Neuronal stem cell (in vitro differentiated cells): ENCODE data around the gene ANGEL1.
A peak's percentile ranks its signal among the peaks of the same experiment; 100 is the strongest.

Source experiments
- DNase-seq: peaks from one replicate; pipeline ENCODE4 v3.0.0-alpha.2; 2013; ENCODE audit warnings: low spot score
- H2AFZ ChIP-seq: one replicate; pipeline ENCODE4 v1.6.1; 2013; ENCODE audit warnings: mild to moderate bottlenecking, low read length, inconsistent platforms
- H2AK5ac ChIP-seq: 2 replicates; pipeline ENCODE4 v1.6.1; 2013; ENCODE audit warnings: low read depth, mild to moderate bottlenecking, inconsistent platforms, low read length, moderate library complexity, mixed read lengths
- H2BK120ac ChIP-seq: 2 replicates; pipeline ENCODE4 v1.6.1; 2013; ENCODE audit warnings: low read depth, mild to moderate bottlenecking, inconsistent platforms, low read length, moderate library complexity, mixed read lengths
- H2BK12ac ChIP-seq: one replicate; pipeline ENCODE4 v1.6.1; 2013; ENCODE audit warnings: low read length, inconsistent platforms
- H2BK15ac ChIP-seq: 2 replicates; pipeline ENCODE4 v1.6.1; 2013; ENCODE audit warnings: mild to moderate bottlenecking, low read length, inconsistent platforms, mixed read lengths
- H2BK5ac ChIP-seq: one replicate; pipeline ENCODE4 v1.6.1; 2013; ENCODE audit warnings: inconsistent platforms, mild to moderate bottlenecking, low read length, moderate library complexity
- H3K14ac ChIP-seq: one replicate; pipeline ENCODE4 v1.6.1; 2013; ENCODE audit warnings: low read length, inconsistent platforms
- H3K18ac ChIP-seq: 2 replicates; pipeline ENCODE4 v1.6.1; 2013; ENCODE audit warnings: low read length, inconsistent platforms
- H3K23ac ChIP-seq: 2 replicates; pipeline ENCODE4 v1.6.1; 2013; ENCODE audit warnings: low read depth, mild to moderate bottlenecking, mixed read lengths, low read length, inconsistent platforms; ENCODE audit not compliant: poor library complexity
- H3K27ac ChIP-seq: replicated peaks from 3 replicates; pipeline ENCODE4 v1.5.1; 2013; ENCODE audit warnings: low read length, inconsistent platforms
- H3K27me3 ChIP-seq, 3 experiments: 2 replicates each; pipeline ENCODE4 v1.6.1; 2013; ENCODE audit warnings: low read length in 3 of 3, mild to moderate bottlenecking in 2 of 3, inconsistent platforms in 1 of 3, low read depth in 1 of 3, mixed read lengths in 1 of 3, moderate library complexity in 1 of 3; ENCODE audit not compliant: control insufficient read depth in 3 of 3, insufficient read depth in 3 of 3
- H3K36me3 ChIP-seq, 2 donors: replicated peaks in 1 of 2; 2 replicates each; pipeline ENCODE4 v1.6.1; 2013; ENCODE audit warnings: low read length in 2 of 2; ENCODE audit not compliant: control insufficient read depth in 2 of 2, insufficient read depth in 2 of 2
- H3K4ac ChIP-seq: 2 replicates; pipeline ENCODE4 v1.6.1; 2013; ENCODE audit warnings: inconsistent platforms, mild to moderate bottlenecking, low read length, moderate library complexity
- H3K4me1 ChIP-seq, 2 donors: 1 replicate in 1 of 2; 2 replicates in 1 of 2; pipeline ENCODE4 v1.6.1; 2013; ENCODE audit warnings: low read length in 2 of 2, low read depth in 1 of 2; ENCODE audit not compliant: control insufficient read depth in 2 of 2, insufficient read depth in 1 of 2
- H3K4me2 ChIP-seq: one replicate; pipeline ENCODE4 v1.6.1; 2013; ENCODE audit warnings: mild to moderate bottlenecking, low read length, inconsistent platforms; ENCODE audit not compliant: insufficient read depth, poor library complexity, severe bottlenecking
- H3K4me3 ChIP-seq, 2 donors: 2 replicates each; pipeline ENCODE4 v1.5.1; 2013; ENCODE audit warnings: low read length in 2 of 2, mild to moderate bottlenecking in 2 of 2, inconsistent platforms in 1 of 2, moderate library complexity in 1 of 2
- H3K79me1 ChIP-seq: one replicate; pipeline ENCODE4 v1.6.1; 2013; ENCODE audit warnings: low read depth, mild to moderate bottlenecking, inconsistent platforms, low read length, moderate library complexity
- H3K9ac ChIP-seq: one replicate; pipeline ENCODE4 v1.6.1; 2013; ENCODE audit warnings: mild to moderate bottlenecking, low read depth, low read length, inconsistent platforms; ENCODE audit not compliant: poor library complexity
- H3K9me3 ChIP-seq, 2 donors: replicated peaks in 1 of 2; 2 replicates each; pipeline versions ENCODE3 to v1.6.1; 2013; ENCODE audit warnings: low read length in 2 of 2, mild to moderate bottlenecking in 2 of 2, inconsistent platforms in 1 of 2, low read depth in 1 of 2, mixed read lengths in 1 of 2, moderate library complexity in 1 of 2; ENCODE audit not compliant: control insufficient read depth in 2 of 2, insufficient read depth in 1 of 2
- H4K8ac ChIP-seq: one replicate; pipeline ENCODE4 v1.6.1; 2013; ENCODE audit warnings: low read depth, mild to moderate bottlenecking, inconsistent platforms, low read length, moderate library complexity
- H4K91ac ChIP-seq: one replicate; pipeline ENCODE4 v1.6.1; 2013; ENCODE audit warnings: low read length, low read depth, mild to moderate bottlenecking, inconsistent platforms; ENCODE audit not compliant: poor library complexity
- WGBS, 2 donors: extraction: QIAGEN DNeasy Blood & Tissue Kit; methylation state at CpG; one replicate each; pipeline ENCODE4 v1.1.7; 2013; ENCODE audit warnings: missing lambda C conversion rate in 2 of 2, mixed read lengths in 1 of 2; ENCODE audit not compliant: insufficient read length in 2 of 2, insufficient replicate concordance in 1 of 2; ENCODE audit errors: extremely low coverage in 2 of 2; 5-methylcytosine and 5-hydroxymethylcytosine counted together

Gene ANGEL1

DNA sequence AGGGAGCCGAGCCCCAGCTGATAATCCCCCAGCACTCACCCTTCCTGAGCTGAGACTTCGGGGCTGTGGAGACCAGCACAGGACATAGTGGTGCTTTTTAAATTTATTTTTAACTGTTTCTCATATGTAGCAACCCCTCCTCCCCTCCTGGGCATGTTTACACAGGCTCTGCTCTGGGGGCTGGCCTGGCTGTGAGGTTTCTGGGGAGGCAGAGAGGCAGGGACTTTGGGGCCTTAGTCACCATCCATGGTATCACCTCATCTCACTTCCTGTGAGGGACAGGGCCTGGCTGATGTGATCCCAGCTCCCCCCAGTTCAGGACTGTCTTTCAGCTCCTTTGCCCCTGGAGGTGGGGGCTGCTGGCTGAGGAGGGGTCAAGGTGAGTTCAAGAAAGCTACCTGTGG, 31.0 kb downstream of the ANGEL1 start:
- H3K9ac ChIP-seq = no peak overlapping the region
- no peak overlapping the region for H2AFZ ChIP-seq
- no peak overlapping the region for H2BK5ac ChIP-seq
- no peak overlapping the region for H3K27ac ChIP-seq
- H2BK12ac ChIP-seq = no peak overlapping the region
- no peak for DNase-seq
- no peaks in the 10 kb centered on the region for H3K79me1 ChIP-seq
- no peak overlapping the region for H2BK15ac ChIP-seq
- no peak overlapping the region for H4K8ac ChIP-seq
- no peak overlapping the region for H2BK120ac ChIP-seq
- no peak overlapping the region for H3K14ac ChIP-seq
- H3K23ac ChIP-seq = no peak overlapping the region
- H2AK5ac ChIP-seq = no peak overlapping the region
- no CpG with 5 or more reads among the region's 2 CpGs for WGBS, 2 donors
- H3K9me3 ChIP-seq = no peaks in the 10 kb centered on the region
- no peak overlapping the region for H3K4me3 ChIP-seq
- no peak overlapping the region for H4K91ac ChIP-seq
- H3K27me3 ChIP-seq = no peaks in the 10 kb centered on the region
- H3K4me1 ChIP-seq = peaks cover 0 to 2% of the 10 kb centered on the region in 2 donors
- no peak overlapping the region for H3K18ac ChIP-seq
- no peak overlapping the region for H3K4ac ChIP-seq
- no peak overlapping the region for H3K4me2 ChIP-seq
- peaks cover 22 to 88% of the 10 kb centered on the region in 2 donors for H3K36me3 ChIP-seq

DNA sequence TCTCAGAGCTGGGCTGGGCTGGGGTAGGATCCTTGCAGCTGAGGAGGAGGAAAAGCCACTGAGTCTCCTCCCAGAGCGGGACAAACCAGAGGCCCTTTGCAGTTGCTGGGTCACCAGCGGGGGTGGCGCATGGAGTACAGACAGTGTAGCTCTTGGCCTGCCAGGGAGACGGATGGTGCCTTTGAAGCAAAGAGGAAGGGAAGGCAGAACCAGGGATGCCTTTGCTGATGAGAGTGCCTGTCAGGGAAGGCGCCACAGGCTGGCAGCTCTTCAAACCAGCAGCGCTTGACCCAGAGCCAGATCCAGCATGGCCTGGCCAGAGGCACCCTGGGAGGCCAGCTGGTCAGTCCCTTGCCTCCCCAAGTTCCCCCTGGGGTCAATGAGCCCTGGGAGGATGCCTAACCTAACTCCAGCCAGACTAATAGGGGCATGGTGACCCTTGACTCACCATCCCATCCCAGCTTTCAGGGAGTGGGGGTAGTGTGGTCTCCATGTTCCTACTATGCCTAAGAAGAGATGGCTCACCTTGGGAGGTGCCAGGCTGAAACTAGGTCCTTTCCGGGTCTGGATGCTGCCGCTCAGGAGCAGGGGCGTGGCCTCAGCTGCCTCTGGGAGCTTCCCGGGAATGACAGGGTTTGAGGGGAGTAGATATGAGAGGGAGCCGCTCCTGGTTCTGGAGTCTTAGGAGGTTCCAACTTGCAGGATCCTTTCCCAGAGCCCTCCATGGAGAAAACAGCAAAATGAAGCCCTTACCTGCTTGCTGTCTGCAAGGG, 31.6 kb downstream of the ANGEL1 start:
- no CpG with 5 or more reads among the region's 11 CpGs for WGBS, 2 donors
- no peak overlapping the region for H3K27ac ChIP-seq
- H3K4me1 ChIP-seq = peaks cover 0 to 6% of the 10 kb centered on the region in 2 donors

DNA sequence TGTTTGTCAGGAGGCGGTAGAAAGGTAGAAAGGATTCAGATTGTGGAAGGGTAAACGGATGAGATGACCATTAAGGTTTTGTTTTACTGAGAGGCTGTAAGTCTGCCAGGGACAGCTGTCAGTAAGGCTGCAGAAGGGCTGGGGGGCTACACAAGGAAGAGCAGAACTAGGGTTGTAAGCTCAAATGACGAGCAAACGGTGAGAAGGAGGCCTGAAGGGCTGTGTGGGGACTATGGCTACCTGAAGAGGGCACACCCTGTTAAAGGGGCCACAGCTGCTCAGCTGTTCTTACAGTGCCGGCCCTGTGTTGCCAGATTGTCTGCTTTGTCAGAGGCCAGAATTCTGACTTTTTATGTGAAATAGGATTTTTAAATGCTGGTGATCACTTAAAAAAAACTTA, 32.3 kb downstream of the ANGEL1 start:
- DNase-seq = no peak

More for the DNA sequence above, 31.6 kb downstream of the ANGEL1 start:
- Histone ChIP-seq H3K79me1 (no peaks in the 10 kb centered on the region), H4K8ac (no peak overlapping the region), H3K9ac (no peak overlapping the region), H2AK5ac (no peak overlapping the region), H3K36me3 (peaks cover 19 to 89% of the 10 kb centered on the region in 2 donors), H3K23ac (no peak overlapping the region), H2AFZ (no peak overlapping the region), H3K18ac (no peak overlapping the region), H3K4me3 (no peak overlapping the region), H2BK15ac (no peak overlapping the region), H2BK120ac (no peak overlapping the region), H3K27me3 (no peaks in the 10 kb centered on the region), H3K4me2 (no peak overlapping the region), H2BK12ac (no peak overlapping the region), H3K14ac (no peak overlapping the region), H4K91ac (no peak overlapping the region), H2BK5ac (no peak overlapping the region), H3K9me3 (no peaks in the 10 kb centered on the region), H3K4ac (no peak overlapping the region)
- DNase-seq = no peak

DNA sequence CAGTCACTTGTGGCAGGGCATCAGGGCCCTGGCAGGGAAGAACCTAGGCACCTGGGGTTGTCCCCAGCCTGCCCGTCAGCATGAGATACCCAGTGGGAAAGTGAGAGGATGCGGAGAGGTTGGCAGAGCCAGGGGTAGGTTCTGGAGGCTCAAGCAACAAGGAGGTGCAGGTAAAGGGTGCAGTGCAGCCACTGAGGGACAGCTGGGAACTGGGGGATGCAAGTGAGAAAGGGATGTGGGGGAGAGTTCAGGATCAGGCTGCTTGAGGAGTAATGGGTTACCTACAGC, 32.7 kb downstream of the ANGEL1 start:
- H3K4me1 ChIP-seq = peaks cover 0 to 6% of the 10 kb centered on the region in 2 donors
- no peaks in the 10 kb centered on the region for H3K9me3 ChIP-seq
- WGBS, 2 donors = no CpG with 5 or more reads among the region's 2 CpGs
- peak overlapping the region; percentile 28 for H2AK5ac ChIP-seq
- peak overlapping the region; percentile 25 for H3K9ac ChIP-seq
- H3K4me3 ChIP-seq = no peak overlapping the region
- no peak overlapping the region for H4K91ac ChIP-seq
- no peak overlapping the region for H2BK5ac ChIP-seq
- no peak overlapping the region for H2AFZ ChIP-seq
- no peaks in the 10 kb centered on the region for H3K79me1 ChIP-seq
- H3K23ac ChIP-seq = no peak overlapping the region
- H4K8ac ChIP-seq = no peak overlapping the region
- no peak overlapping the region for H2BK120ac ChIP-seq
- peaks cover 19 to 89% of the 10 kb centered on the region in 2 donors for H3K36me3 ChIP-seq
- H3K4ac ChIP-seq = no peak overlapping the region
- H3K27me3 ChIP-seq = no peaks in the 10 kb centered on the region
- no peak overlapping the region for H2BK12ac ChIP-seq
- no peak for DNase-seq
- H3K27ac ChIP-seq = no peak overlapping the region
- no peak overlapping the region for H3K4me2 ChIP-seq
- H3K18ac ChIP-seq = no peak overlapping the region
- H2BK15ac ChIP-seq = no peak overlapping the region
- no peak overlapping the region for H3K14ac ChIP-seq

More for the DNA sequence above, 32.3 kb downstream of the ANGEL1 start:
- H2BK12ac ChIP-seq = no peak overlapping the region
- no CpG with 5 or more reads among the region's 5 CpGs for WGBS, 2 donors
- no peak overlapping the region for H3K4me3 ChIP-seq
- peaks cover 19 to 90% of the 10 kb centered on the region in 2 donors for H3K36me3 ChIP-seq
- H4K91ac ChIP-seq = no peak overlapping the region
- no peak overlapping the region for H2AFZ ChIP-seq
- no peak overlapping the region for H3K4ac ChIP-seq
- H2BK15ac ChIP-seq = no peak overlapping the region
- no peaks in the 10 kb centered on the region for H3K79me1 ChIP-seq
- H3K9ac ChIP-seq = no peak overlapping the region
- H2BK120ac ChIP-seq = no peak overlapping the region
- no peaks in the 10 kb centered on the region for H3K9me3 ChIP-seq
- H3K4me1 ChIP-seq = peaks cover 0 to 6% of the 10 kb centered on the region in 2 donors
- H3K4me2 ChIP-seq = no peak overlapping the region
- no peak overlapping the region for H3K27ac ChIP-seq
- H4K8ac ChIP-seq = no peak overlapping the region
- no peak overlapping the region for H3K14ac ChIP-seq
- no peak overlapping the region for H3K18ac ChIP-seq
- no peak overlapping the region for H2BK5ac ChIP-seq
- H3K27me3 ChIP-seq = no peaks in the 10 kb centered on the region
- H3K23ac ChIP-seq = no peak overlapping the region
- H2AK5ac ChIP-seq = peak overlapping the region; percentile 28
